ENCODE data around the gene ST8SIA1.

The ST8SIA1 gene

GRCh38 chr12:22284871-22285270 lies 49.6 kb downstream of the ST8SIA1 start (continued):
- no peak for TF ChIP-seq ZNF704 (tag by site-specific recombination; IDR thresholded peaks at IDR 0.05)
- TF ChIP-seq, protein P1, sequence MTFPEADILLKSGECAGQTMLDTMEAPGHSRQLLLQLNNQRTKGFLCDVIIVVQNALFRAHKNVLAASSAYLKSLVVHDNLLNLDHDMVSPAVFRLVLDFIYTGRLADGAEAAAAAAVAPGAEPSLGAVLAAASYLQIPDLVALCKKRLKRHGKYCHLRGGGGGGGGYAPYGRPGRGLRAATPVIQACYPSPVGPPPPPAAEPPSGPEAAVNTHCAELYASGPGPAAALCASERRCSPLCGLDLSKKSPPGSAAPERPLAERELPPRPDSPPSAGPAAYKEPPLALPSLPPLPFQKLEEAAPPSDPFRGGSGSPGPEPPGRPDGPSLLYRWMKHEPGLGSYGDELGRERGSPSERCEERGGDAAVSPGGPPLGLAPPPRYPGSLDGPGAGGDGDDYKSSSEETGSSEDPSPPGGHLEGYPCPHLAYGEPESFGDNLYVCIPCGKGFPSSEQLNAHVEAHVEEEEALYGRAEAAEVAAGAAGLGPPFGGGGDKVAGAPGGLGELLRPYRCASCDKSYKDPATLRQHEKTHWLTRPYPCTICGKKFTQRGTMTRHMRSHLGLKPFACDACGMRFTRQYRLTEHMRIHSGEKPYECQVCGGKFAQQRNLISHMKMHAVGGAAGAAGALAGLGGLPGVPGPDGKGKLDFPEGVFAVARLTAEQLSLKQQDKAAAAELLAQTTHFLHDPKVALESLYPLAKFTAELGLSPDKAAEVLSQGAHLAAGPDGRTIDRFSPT (tag by site-specific recombination; IDR thresholded peaks at IDR 0.05), result no peak
- TF ChIP-seq ZSCAN16 (tag by site-specific recombination; IDR thresholded peaks at IDR 0.05), result no peak

- Histone ChIP-seq H3K9me3 (ENCODE audit: control insufficient read depth, insufficient read depth, low read depth, low read length) (no peaks in the 10 kb centered on the region), H3K36me3 (ENCODE audit: control insufficient read depth in 2 of 2, insufficient read depth in 1 of 2, low read length in 2 of 2) (no peaks in the 10 kb centered on the region), H3K27ac (ENCODE audit: extremely low read depth, low read depth, low read length) (no peak overlapping the region), H3K4me3 (ENCODE audit: low read depth, low read length) (no peak overlapping the region), H3K4me1 (ENCODE audit: control insufficient read depth, insufficient read depth, low read length) (no peaks in the 10 kb centered on the region)
- ChIA-PET POLR2A (no interaction called here), CTCF (interaction anchor here (0.6 kb wide), 1 partner anchor 10 kb away, joined by 3 read pairs; no protein-coding TSS in a partner anchor)
- TF ChIP-seq ZNF707 (tag by site-specific recombination; IDR thresholded peaks at IDR 0.05) (no peak), KLF17 (tag by site-specific recombination; IDR thresholded peaks at IDR 0.05) (no peak), ZNF624 (tag by site-specific recombination; IDR thresholded peaks at IDR 0.05) (no peak), KLF8 (tag by site-specific recombination; IDR thresholded peaks at IDR 0.05) (no peak), ZNF658 (tag by site-specific recombination; IDR thresholded peaks at IDR 0.05) (no peak), ZNF433 (tag by site-specific recombination; IDR thresholded peaks at IDR 0.05; ENCODE audit: low read depth) (no peak), TSHZ1 (tag by site-specific recombination; IDR thresholded peaks at IDR 0.05; ENCODE audit: borderline replicate concordance) (no peak), ZNF549 (tag by site-specific recombination; IDR thresholded peaks at IDR 0.05) (no peak), KLF10 (tag by site-specific recombination; IDR thresholded peaks at IDR 0.05) (no peak), ZNF211 (tag by site-specific recombination; IDR thresholded peaks at IDR 0.05; ENCODE audit: low read depth) (no peak), ZNF585B (tag by site-specific recombination; IDR thresholded peaks at IDR 0.05) (no peak), ZNF2 (tag by site-specific recombination; IDR thresholded peaks at IDR 0.05) (no peak), ZNF768 (tag by site-specific recombination; IDR thresholded peaks at IDR 0.05) (no peak), ZNF488 (tag by site-specific recombination; IDR thresholded peaks at IDR 0.05) (no peak), MZF1 (tag by site-specific recombination; IDR thresholded peaks at IDR 0.05; ENCODE audit: borderline replicate concordance) (no peak)
- TF ChIP-seq, protein P2, sequence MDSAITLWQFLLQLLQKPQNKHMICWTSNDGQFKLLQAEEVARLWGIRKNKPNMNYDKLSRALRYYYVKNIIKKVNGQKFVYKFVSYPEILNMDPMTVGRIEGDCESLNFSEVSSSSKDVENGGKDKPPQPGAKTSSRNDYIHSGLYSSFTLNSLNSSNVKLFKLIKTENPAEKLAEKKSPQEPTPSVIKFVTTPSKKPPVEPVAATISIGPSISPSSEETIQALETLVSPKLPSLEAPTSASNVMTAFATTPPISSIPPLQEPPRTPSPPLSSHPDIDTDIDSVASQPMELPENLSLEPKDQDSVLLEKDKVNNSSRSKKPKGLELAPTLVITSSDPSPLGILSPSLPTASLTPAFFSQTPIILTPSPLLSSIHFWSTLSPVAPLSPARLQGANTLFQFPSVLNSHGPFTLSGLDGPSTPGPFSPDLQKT (IDR thresholded peaks at IDR 0.05; ENCODE audit: borderline replicate concordance, low read depth, low read length), result no peak
- TF ChIP-seq, protein P3, sequence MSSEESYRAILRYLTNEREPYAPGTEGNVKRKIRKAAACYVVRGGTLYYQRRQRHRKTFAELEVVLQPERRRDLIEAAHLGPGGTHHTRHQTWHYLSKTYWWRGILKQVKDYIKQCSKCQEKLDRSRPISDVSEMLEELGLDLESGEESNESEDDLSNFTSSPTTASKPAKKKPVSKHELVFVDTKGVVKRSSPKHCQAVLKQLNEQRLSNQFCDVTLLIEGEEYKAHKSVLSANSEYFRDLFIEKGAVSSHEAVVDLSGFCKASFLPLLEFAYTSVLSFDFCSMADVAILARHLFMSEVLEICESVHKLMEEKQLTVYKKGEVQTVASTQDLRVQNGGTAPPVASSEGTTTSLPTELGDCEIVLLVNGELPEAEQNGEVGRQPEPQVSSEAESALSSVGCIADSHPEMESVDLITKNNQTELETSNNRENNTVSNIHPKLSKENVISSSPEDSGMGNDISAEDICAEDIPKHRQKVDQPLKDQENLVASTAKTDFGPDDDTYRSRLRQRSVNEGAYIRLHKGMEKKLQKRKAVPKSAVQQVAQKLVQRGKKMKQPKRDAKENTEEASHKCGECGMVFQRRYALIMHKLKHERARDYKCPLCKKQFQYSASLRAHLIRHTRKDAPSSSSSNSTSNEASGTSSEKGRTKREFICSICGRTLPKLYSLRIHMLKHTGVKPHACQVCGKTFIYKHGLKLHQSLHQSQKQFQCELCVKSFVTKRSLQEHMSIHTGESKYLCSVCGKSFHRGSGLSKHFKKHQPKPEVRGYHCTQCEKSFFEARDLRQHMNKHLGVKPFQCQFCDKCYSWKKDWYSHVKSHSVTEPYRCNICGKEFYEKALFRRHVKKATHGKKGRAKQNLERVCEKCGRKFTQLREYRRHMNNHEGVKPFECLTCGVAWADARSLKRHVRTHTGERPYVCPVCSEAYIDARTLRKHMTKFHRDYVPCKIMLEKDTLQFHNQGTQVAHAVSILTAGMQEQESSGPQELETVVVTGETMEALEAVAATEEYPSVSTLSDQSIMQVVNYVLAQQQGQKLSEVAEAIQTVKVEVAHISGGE (tag by site-specific recombination; conservative IDR thresholded peaks at IDR 0.05; ENCODE audit: low read depth), result no peak
- TF ChIP-seq, protein P4, sequence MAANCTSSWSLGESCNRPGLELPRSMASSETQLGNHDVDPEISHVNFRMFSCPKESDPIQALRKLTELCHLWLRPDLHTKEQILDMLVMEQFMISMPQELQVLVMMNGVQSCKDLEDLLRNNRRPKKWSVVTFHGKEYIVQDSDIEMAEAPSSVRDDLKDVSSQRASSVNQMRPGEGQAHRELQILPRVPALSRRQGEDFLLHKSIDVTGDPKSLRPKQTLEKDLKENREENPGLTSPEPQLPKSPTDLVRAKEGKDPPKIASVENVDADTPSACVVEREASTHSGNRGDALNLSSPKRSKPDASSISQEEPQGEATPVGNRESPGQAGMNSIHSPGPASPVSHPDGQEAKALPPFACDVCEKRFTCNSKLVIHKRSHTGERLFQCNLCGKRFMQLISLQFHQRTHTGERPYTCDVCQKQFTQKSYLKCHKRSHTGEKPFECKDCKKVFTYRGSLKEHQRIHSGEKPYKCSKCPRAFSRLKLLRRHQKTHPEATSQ (tag by site-specific recombination; IDR thresholded peaks at IDR 0.05), result no peak
Measured at GRCh38 chr12:22283508-22283907, 51.0 kb downstream of the ST8SIA1 start.
